OCI-LY1 (cell line): ENCODE results near the gene ANKRD42.

Experiments
- EZH2 ChIP-seq: fragments of 200-600 bp; sonication (generic), shearing (Covaris generic); IDR thresholded peaks from 2 replicates; pipeline ENCODE4 v1.8.0; 2017; ENCODE audit warnings: borderline replicate concordance, mixed run types, mild to moderate bottlenecking, antibody characterized with exemption, low read length, moderate library complexity, mixed read lengths
- TF ChIP-seq, protein P1 (sequence below): fragments of 200-600 bp; sonication (generic), shearing (Covaris generic); IDR thresholded peaks from 2 replicates; pipeline ENCODE4 v1.5.1; 2017; ENCODE audit warnings: mild to moderate bottlenecking, antibody characterized with exemption, low read length, moderate library complexity, mixed read lengths

DNA sequence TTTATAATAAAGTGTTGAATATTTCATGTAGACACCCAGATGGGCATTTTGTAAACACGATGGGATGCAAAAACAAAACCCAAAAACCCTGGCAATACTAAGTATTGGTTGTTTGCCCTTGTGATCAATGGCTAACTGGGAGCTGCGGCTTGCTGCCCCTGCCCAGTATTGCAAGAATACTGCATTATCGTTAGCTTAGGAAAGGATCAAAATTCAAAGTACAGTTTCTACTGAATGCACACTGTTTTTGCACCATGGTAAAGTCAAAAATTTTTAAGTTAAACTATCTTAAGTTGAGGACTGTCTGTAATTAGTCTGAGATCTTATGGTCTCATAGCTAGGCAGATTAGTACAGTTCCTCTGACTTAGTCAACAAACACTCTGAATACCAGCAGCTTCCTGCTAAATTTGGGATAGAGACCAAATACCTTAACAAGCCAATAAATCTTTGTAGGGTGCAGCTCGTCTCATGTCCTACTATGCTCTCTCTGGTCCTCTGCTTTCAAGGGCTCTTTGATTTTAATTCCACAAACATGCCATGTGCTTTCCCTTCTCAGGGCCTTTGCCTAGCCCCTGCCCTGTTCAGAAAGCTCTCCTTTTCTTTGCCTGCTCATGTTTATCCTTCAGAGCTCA, 88.7 kb downstream of the ANKRD42 start:
- TF ChIP-seq, protein P1, sequence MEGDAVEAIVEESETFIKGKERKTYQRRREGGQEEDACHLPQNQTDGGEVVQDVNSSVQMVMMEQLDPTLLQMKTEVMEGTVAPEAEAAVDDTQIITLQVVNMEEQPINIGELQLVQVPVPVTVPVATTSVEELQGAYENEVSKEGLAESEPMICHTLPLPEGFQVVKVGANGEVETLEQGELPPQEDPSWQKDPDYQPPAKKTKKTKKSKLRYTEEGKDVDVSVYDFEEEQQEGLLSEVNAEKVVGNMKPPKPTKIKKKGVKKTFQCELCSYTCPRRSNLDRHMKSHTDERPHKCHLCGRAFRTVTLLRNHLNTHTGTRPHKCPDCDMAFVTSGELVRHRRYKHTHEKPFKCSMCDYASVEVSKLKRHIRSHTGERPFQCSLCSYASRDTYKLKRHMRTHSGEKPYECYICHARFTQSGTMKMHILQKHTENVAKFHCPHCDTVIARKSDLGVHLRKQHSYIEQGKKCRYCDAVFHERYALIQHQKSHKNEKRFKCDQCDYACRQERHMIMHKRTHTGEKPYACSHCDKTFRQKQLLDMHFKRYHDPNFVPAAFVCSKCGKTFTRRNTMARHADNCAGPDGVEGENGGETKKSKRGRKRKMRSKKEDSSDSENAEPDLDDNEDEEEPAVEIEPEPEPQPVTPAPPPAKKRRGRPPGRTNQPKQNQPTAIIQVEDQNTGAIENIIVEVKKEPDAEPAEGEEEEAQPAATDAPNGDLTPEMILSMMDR, result no peak
- TF ChIP-seq EZH2, result no peak
